GM18502 (cell line): Measurements from ENCODE around the gene PTPN13.

Experiments used
- ATAC-seq: cut with Tn5 transposase; IDR thresholded peaks from one replicate; pipeline ENCODE4 v1.9.1; 2021; ENCODE audit warnings: mild to moderate bottlenecking; ENCODE audit not compliant: unreplicated experiment, poor library complexity

PTPN13 gene

DNA sequence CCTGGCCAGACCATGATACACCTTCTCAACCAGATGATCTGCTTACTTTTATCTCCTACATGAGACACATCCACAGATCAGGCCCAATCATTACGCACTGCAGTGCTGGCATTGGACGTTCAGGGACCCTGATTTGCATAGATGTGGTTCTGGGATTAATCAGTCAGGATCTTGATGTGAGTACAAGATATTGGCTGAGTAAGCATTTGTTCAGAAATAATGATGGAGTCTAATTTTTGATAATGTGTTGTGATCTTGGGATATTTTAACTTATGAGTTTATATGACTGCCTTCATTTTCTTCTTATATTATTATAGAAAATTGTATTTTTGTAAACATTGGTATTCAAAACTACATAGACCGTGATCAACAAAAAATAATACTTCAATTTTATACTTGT lies 215.7 kb downstream of the PTPN13 start:
- ATAC-seq, result no peak

DNA sequence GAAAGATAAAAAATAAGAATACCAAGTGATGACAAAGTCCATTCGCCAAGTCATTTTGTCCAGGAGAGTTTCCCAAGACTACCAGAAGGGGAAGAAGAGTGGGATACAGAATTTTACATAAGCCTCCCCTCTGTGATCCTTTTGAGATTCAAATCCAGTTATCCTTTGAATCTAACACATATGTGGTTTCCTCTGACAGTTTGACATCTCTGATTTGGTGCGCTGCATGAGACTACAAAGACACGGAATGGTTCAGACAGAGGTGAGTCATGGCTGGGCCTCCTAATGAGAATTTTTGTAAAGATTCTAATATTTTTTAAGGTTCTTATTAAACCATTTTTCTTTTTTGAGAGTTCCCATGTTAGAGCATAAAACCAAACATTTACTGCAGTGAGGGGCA lies 216.7 kb downstream of the PTPN13 start:
- no peak for ATAC-seq

DNA sequence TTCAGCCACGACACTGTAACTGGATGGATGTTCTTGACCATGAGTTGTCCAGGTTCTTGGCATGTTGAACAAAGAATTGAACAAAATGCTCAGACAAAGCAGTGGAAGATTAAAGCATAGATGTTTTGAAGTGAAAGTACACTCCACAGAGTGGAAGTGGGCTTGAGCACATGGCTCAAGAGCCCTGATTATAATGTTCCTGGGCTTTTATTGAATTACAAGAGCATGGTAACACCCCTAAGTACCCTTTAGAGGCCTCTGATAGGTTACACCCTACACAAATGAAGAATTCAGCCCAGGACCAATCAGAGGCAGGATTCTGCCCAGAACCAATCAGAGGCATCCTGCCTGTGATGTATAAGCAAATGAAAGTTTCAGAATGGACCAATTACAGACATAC lies 221.5 kb downstream of the PTPN13 start:
- no peak for ATAC-seq

DNA sequence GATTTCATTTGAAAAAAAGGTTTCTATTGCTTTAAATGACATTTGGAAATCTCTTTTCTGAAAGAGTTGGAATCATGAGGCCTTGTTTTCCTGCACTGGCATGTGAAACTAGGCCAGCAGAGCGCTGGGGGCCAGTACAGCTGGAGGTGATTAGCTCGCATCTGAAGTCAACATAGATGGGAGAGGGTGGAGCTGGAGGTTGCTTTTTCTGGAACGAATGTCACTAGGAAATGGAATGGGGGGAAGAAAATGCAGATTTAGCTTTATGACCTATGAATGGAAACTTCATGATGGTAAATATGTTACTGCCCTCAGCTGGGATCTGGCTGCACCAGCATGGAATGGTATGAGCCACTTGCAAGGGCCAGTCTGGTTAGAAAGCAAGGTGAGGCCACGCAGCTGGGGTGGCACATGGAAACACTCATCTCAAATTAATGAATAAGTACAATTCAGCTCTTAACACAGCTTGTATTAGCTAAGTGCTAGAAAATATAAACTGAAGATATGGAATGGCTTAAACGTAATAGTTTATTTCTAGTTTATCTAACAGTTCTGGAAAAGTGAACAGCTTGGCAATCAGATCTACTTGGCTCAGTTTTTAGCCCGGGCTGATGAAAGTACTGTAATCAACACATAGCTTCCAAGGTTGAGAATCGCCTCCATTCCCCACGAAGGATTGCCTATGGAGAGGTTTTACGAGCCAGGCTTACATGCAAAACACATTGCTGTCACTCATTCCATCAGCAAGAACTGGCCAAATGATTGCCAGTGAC lies 222.6 kb downstream of the PTPN13 start:
- no peak for ATAC-seq

DNA sequence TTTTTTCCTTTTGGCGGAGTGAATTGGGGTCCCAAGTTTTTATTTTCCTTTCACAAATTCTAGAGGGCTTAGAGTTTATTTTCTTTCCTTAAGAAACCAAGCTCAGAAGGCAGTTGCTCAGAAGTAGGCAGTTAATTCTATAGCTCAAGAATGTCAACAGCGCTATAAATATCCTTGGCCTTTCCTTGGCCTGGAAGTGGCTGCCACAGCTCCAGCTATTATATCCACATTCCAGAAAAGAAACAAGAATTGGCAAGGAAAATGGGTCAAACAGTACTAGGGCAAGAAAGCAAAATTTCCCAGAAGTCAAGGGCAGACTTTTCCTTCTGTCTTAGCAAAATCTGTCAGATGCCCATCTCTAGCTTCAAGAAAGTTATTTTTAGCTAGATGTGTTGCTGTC lies 224.1 kb downstream of the PTPN13 start:
- ATAC-seq, result no peak

DNA sequence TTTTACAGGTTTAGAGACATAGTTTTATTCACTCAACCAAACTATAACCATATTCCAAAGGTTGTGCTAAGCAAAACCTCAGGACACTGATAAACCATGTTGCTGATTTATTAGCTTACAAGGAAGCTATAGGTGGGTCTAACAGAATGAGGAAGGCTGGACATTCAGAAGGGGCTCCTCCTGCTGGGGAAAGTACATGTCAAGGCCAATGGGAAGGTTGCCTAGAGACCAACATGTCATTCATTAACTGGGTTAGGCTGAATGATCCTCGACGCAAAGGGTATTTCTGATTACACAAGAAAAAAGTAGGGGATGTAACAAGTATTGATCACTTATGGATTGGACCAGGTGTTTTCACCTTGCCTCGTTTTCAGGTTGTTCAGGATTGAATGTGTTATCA lies 224.7 kb downstream of the PTPN13 start:
- ATAC-seq, result no peak

DNA sequence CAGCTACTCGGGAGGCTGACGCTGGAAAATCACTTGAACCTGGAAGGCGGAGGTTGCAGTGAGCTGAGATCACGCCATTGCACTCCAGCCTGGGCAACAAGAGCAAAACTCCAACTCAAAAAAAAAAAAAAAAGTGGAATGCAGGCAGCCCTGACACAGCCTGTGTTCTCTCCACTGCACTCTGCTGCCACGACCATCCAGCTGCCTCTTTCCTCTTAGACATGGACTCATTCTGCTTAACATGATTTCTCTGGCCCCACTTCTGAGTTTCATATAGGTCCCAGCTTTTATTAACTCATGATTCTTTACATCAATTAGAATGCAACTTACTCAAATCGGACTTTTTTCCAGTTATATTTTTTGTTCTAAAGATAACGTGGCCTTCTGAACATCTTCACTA lies 225.4 kb downstream of the PTPN13 start:
- no peak for ATAC-seq

DNA sequence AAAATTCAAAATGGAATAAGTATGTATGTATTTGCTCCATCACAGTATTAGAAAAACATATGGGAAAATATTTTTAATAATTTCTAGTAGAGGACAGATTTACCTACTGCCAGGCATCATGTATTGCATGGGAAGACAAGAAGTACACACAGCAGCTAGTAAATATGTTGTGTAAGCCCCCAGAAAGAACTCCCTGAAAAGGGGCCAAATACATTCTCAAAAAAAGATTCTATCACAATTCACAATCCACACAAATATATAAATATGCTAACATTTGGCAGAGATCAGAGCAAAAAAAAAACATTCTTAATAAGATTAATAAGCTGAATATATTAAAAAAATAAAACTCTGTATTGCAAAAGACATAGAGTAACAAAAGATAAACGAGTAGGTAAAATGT lies 227.0 kb downstream of the PTPN13 start:
- ATAC-seq, result no peak

DNA sequence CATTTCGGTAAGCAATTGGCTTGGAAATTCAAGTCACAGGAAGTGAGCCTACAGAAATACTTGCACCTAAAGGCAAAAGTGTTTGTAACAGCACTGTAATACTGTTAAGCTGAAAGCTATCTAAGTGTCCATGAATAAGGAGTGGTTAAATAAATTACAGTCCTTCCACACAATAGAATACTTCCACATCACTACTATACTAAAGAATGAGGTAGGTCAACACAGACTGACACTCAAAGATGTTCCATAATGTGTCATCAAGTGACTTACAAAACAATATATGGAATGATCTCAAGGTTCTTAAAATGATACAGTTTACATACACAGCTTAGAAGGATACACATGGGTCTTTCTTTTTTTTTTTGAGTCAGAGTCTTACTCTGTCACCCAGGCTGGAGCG lies 228.0 kb downstream of the PTPN13 start:
- no peak for ATAC-seq

DNA sequence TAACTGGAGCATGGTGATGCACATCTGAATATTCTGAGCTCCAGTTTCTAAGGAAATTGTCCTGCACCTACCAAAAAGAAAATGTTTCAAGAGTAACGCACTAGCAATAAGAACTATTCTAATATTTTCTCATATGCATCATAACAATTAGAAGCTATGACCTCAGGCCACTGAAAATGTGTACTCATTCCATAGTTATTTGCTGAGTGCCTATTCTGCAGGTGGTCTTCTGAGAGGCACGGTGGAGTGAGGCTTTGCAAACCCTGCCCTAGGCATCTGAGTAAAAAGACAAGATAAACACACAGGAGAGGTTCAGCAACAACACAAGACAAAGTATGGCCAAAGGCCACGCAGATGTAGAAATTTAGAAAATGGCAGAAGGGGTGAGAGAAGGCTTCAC lies 231.4 kb downstream of the PTPN13 start:
- ATAC-seq, result no peak

DNA sequence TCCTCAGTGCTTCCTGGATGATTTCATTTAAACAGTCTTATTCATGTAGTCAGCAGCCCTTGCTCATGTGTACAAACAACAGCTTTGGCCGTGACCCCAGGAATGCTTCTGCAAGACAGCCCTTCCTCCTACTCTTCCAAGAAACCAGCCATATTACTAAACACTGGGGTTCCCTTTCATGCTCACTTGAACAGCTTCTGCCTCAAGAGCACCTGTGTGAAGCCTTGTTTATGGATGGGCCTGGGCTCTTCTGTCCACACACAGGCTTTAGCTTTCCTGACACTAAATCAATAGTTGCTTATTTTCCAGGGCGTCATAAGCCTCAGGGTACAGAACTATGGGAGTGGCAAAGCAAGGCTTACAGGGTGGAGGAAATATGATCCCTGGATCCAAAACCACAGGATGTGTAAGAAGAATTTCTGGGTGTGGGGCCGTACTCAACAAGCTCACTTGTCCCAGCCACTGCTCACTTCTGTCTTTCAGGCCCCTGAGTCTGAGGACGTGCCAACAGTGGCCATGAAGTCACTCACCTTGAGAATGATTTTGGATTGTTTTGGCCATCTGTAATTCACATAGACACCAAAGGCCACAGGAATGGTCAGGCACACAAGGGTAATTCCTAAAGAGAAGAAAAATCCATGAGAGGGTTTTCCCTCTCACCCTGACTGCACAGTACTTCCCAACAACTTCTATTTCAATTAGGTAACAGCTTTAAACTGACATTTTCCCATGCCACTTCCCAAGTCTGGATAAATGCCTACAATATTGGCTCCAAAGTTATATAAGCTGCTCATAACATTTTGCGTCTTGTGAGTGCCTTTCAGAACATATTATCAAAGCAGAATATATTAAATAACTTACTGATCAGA lies 237.4 kb downstream of the PTPN13 start:
- no peak for ATAC-seq

DNA sequence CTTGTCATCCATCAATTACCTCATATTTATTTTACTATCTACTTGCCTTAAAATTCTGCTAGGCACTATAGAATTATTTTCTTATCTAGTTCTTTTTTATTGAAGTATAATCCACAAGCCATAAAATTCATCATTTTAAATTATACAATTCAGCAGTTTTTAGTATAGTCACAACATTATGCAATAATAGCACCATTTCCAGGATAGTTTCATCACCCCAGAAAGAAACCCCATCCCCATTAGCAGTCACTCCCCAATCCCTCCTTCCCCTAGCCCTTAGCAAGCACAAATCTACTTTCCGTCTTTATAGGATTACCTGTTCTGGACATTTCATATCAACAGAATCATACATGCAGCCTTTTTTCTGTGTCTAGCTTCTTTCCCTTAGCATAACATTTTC lies 239.5 kb downstream of the PTPN13 start:
- no peak for ATAC-seq

DNA sequence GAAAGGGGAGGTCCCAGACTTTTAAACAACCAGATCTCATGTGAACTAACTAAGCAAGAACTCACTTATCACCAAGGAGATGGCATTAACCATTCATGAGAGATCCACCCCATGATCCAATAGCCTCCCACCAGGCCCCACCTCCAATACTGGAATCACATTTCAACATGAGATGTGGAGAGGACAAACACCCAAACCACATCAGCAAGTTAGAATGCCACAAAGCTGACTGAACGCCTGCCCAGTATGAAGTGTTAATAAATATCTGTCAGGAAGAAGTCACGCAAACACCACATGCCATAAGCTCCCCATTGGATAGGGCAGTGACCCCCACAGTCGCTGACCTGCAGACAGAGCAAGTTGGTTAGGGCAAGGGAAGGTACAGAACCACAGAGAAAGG lies 240.8 kb downstream of the PTPN13 start:
- ATAC-seq, result no peak

DNA sequence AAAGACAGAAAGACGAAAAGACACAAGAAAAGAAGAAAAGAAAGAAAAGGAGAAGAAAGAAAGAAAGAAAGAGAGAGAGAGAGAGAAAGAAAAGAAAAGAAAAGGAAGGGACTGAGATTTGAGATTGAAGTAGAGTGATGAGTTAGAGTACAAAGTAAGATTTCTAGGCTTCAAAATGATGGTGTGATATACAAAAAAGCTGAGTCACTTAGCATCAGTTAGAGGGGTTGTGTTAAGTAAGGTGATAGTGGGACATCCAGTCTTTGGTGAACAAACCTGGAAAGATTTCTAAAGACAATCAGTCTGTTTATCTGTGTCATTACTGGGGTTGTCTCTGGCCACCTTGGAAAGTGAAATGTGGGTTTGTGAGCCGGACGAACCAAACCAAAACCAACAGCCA lies 241.6 kb downstream of the PTPN13 start:
- ATAC-seq, result no peak

DNA sequence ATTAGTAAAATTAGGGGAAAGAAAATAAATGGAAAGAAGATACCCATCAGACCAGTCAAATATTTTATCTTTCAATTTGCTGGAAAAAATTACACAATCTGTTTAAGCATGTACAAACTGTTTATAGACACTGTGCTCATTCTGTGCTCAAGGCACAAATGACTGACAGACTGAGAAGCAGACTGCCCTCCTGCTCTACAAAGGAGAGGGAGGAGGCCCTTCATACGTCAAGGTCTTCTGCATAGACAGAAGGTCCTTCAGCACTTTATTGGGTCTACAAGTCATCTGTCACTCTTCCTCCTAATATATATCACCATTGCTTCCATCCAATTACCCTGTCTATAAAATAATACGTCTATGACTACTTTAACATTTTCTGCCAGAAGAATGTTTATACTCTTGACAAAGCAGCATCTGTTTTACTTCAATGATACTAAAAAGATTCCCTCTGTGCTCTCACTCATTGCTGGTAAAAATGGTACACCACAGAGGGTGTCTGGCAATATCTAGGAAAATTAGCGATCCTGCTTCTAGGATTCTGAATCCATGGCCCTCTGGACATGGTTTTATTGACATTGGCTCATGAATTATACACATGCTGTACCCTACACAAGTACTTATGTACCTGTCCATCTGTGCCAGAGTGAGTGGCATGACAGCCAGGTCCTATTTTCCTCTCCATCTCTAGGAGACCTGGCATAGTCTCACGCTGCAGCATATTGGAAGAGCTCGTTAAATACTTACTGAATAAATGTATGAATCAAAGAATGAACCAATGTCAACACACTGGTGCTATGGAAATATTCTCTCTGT lies 243.8 kb downstream of the PTPN13 start:
- no peak for ATAC-seq

DNA sequence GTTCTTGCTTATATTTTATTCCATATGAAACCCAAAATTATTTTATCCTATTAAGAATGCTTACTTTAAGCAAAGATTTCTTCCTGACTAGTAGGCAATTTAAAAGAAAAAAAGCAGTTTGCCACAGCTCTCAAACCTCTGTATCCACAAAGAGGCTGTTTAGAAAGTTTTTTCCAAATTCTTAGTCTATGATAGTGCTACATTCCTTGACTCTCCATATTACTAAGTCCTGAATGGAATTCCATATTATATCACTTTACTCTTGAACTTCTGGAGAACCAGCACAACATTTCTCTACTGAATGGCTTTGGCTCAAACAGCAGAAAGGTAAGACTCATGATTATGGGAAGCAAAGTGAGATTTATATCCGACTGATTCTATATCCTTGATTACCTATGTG lies 246.7 kb downstream of the PTPN13 start:
- ATAC-seq, result no peak

DNA sequence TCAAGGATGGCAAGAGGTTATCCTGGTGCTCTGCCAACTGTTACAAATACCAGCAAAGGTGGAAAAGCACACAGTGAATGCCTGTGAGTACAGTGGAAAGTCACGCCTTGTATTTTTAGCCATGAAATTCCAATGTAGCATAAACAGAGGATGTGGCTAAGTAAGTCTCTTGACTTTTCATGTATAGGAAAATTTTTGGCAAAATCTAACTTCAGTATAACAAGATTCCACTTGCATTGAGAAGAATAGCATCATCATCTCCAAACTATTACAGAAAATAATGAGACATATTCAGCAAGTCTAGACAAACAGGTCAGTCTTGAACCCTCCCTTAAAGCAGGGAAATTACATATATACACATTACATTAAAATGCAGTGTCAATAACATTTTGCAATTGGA lies 247.2 kb downstream of the PTPN13 start:
- ATAC-seq, result no peak

DNA sequence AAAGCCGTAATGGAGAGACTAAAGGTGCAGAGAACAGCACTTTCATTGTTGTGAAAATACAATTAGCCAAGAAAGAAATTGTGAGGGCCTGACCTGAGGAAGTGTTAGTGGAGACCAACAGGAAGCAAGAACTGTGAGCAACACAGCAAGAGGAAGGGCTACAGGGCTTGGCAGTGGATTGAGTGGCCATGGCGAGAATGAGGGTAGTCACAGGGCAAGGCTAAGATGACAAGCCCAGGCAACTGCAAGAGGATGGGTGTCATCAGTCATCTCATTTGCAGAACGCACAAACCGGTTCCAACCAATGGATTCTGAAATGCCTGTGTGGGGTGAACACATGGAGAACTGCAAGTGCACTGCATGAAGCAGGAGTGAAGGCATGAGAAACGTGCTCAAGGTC lies 251.5 kb downstream of the PTPN13 start:
- no peak for ATAC-seq

DNA sequence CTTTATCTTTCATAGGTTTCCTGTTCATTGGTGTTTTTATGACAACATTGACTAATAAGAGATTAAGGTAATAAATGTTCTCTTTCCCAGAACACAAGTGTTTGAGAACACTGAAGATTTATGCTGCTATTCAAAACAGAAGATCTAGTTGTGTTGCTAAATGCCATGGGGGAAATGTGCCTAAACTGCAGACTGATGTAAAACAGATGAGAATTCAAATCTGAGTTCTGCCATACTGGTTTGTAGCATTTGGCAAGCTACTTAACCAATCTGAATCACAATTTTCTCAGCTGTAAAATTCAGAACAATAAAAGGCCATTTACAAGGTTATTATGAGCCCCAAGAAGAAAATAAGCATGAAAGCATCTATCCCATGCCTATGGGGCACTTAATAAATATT lies 252.8 kb downstream of the PTPN13 start:
- ATAC-seq, result no peak

DNA sequence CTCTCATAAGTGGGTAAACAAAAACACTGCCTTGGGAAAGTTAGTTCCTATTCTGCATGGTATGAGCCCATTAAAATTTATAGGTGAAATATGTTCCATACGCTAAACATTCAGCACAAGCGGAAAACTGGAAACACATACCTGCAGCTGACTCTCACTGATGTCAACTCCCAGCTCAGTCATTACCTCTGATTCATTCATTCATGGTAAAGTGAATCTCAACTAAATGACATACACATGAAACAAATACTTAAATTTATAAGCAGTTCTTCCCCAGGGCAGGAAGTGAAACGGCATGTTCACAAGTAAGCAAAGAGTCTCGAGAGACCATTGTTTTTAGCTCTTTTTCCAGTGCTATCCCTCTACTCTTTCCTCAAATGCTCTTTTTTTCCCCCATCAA lies 253.5 kb downstream of the PTPN13 start:
- no peak for ATAC-seq

DNA sequence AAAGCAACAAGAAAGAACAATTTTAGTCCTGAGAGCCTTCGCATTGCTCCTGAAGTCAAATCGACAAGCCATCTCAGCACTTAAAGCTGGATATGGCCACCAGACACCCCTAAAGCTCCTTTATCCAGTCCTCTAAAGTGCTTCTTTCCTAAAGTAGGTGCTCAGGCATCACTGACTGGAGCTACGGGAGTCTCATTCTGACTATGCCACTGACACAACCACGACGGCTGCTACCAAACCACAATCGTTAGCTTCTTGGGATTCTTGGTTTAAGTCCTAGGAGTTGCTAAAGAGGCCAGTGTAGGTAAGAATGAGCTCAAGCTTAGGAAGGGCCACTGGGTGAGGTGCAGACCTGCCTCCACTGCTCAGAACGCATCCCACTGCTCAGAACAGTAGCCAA lies 254.0 kb downstream of the PTPN13 start:
- no peak for ATAC-seq
